ENCODE results near the gene TSPAN2. TPM values are rescaled to one million over a fixed set of nuclear protein-coding genes. Genes with fewer than 3 reads are reported as not detected.

TSPAN2 gene
- total and polyA plus RNA-seq, 2 of the 4 experiments (the other 2 are of a cell fraction), result 0.18 to 0.60 TPM

GRCh38 chr1:115088871-115089419, 358 bp downstream of the TSPAN2 start:
- Histone ChIP-seq H3K9me3 (ENCODE audit: control insufficient read depth, insufficient read depth, low read length) (no peaks in the 10 kb centered on the region), H3K23ac (ENCODE audit: low read depth, low read length) (0 out of 2 replicates have a peak overlapping the region, but pooled peaks have one; percentile 41), H3K4me3 (ENCODE audit: insufficient read depth, low read depth, low read length) (peak overlapping the region; percentile 70), H3K27ac (ENCODE audit: insufficient read depth, low read length) (no peak overlapping the region; the same call in 1 of the 2 replicates), H3K14ac (replicated peaks; ENCODE audit: low read depth, low read length) (no peak overlapping the region), H3K4me1 (ENCODE audit: control insufficient read depth, insufficient read depth, low read length) (peaks cover 2% of the 10 kb centered on the region), H4K5ac (ENCODE audit: low read depth, low read length) (no peak overlapping the region), H3K27me3 (ENCODE audit: control insufficient read depth, insufficient read depth, low read length) (no peaks in the 10 kb centered on the region; the same call in none of the 2 replicates), H3K4me2 (ENCODE audit: low read depth, low read length) (peak overlapping the region; percentile 28; the same call in 1 of the 2 replicates), H4K91ac (ENCODE audit: insufficient read depth, low read depth, low read length) (no peak overlapping the region), H3K9me1 (ENCODE audit: insufficient read depth, low read length) (no peaks in the 10 kb centered on the region), H3K56ac (ENCODE audit: extremely low read depth, insufficient read depth, low read length) (no peak overlapping the region), H2BK5ac (ENCODE audit: low read depth, low read length, poor library complexity, severe bottlenecking) (no peak overlapping the region), H3K18ac (ENCODE audit: low read depth, low read length) (no peak overlapping the region), H2BK15ac (ENCODE audit: low read depth, low read length) (no peak overlapping the region), H4K20me1 (ENCODE audit: insufficient read depth, low read length) (no peaks in the 10 kb centered on the region), H2BK120ac (ENCODE audit: low read depth, low read length) (no peak overlapping the region), H3K9ac (ENCODE audit: low read depth, low read length) (peak overlapping the region; percentile 55; the same call in 1 of the 2 replicates), H3K36me3 (ENCODE audit: control insufficient read depth, insufficient read depth, low read length) (no peaks in the 10 kb centered on the region), H2AFZ (replicated peaks; ENCODE audit: low read length, poor library complexity) (peak overlapping the region; percentile 83), H3K4ac (ENCODE audit: low read depth, low read length) (no peak overlapping the region), H4K8ac (ENCODE audit: low read depth in 2 of 2, low read length in 2 of 2) (no peak overlapping the region; a peak in 1 of 4 replicates), H2AK9ac (replicated peaks; ENCODE audit: low read depth, low read length, poor library complexity) (no peak overlapping the region), H3K79me1 (ENCODE audit: low read depth in 1 of 2, low read length in 2 of 2) (no peaks in the 10 kb centered on the region), H2BK20ac (ENCODE audit: low read depth, low read length) (no peak overlapping the region), H2AK5ac (ENCODE audit: low read depth, low read length) (0 out of 2 replicates have a peak overlapping the region, but pooled peaks have one; percentile 33)
- dilution Hi-C loops (cut with HindIII; ENCODE audit: low sequenced_read_pairs, unreplicated experiment) (no loop called here), intact Hi-C loops (cut with micrococcal nuclease) (no loop called here), in situ Hi-C loops (cut with MboI; ENCODE audit: low sequenced_read_pairs) (no loop called here)
- BruUV-seq (replicated peaks), result no TSS peak
- WGBS, 2 experiments (ENCODE audit: extremely low coverage in 2 of 2, insufficient read length in 1 of 2), result 7% methylated on average over 15 of the region's 25 CpGs; no CpG with 5 or more reads in 1 of the 2 experiments
- TF ChIP-seq MAZ (IDR thresholded peaks at IDR 0.05; ENCODE audit: borderline replicate concordance, low read depth, low read length) (no peak), RFX5 (IDR thresholded peaks at IDR 0.05; ENCODE audit: low read depth, low read length) (no peak), USF2 (IDR thresholded peaks at IDR 0.05; ENCODE audit: low read depth, low read length) (no peak), CTCF (conservative IDR thresholded peaks at IDR 0.05; ENCODE audit: low read depth, low read length) (no peak), MXI1 (IDR thresholded peaks at IDR 0.05; ENCODE audit: borderline replicate concordance, low read depth, low read length) (no peak), RAD21 (IDR thresholded peaks at IDR 0.05; ENCODE audit: low read length) (no peak)
- ATAC-seq (ENCODE audit: low read depth) (peak; percentile 3; the same call in 1 of the 2 replicates), DNase-seq (no peak)
- POLR2A ChIA-PET (ENCODE audit: unreplicated experiment), result no interaction called here
- CTCF ChIA-PET, result no interaction called here

Measured in IMR-90 (cell line).